ENCODE data around the gene CHMP4B. TPM values are rescaled to one million over a fixed set of nuclear protein-coding genes. Genes with fewer than 3 reads are reported as not detected.
A peak's percentile ranks its signal among the peaks of the same experiment; 100 is the strongest.

The CHMP4B gene
- total RNA-seq, 4 donors from 2014 or later = 77.2 to 147 (median 107) TPM

GRCh38 chr20:33868042-33868441 lies 56.9 kb downstream of the CHMP4B start:
- no peaks in the 10 kb centered on the region for H3K36me3 ChIP-seq
- H3K4me3 ChIP-seq = no peak overlapping the region
- intact Hi-C loops (cut with DNase I) = no loop called here
- WGBS, 2 donors = 74 to 97% methylated on average over 6 to 7 of the region's 7 CpGs
- no peak overlapping the region for H3K27ac ChIP-seq
- TF ChIP-seq POLR2A (IDR thresholded peaks at IDR 0.05) = no peak
- no peak for TF ChIP-seq CTCF (IDR thresholded peaks at IDR 0.05)
- H3K27me3 ChIP-seq = no peaks in the 10 kb centered on the region
- H3K4me1 ChIP-seq = peaks cover 2 to 9% (median 4%) of the 10 kb centered on the region in 3 donors
- H3K9me3 ChIP-seq = no peaks in the 10 kb centered on the region
- DNase-seq = no peak

- TF ChIP-seq POLR2A (IDR thresholded peaks at IDR 0.05) = no peak
- no peak for TF ChIP-seq CTCF (IDR thresholded peaks at IDR 0.05)
- H3K4me3 ChIP-seq = no peak overlapping the region
- H3K27me3 ChIP-seq = no peaks in the 10 kb centered on the region
- WGBS, 2 donors = 84% methylated on average over 6 of the region's 6 CpGs; no CpG with 5 or more reads in 1 of the 2 donors
- no peaks in the 10 kb centered on the region for H3K9me3 ChIP-seq
- H3K4me1 ChIP-seq = peaks cover 0 to 9% (median 4%) of the 10 kb centered on the region in 3 donors
- no peak for DNase-seq
- no peaks in the 10 kb centered on the region for H3K36me3 ChIP-seq
- intact Hi-C loops (cut with DNase I) = no loop called here
- H3K27ac ChIP-seq = no peak overlapping the region
Observed at GRCh38 chr20:33868595-33868994, 57.4 kb downstream of the CHMP4B start.

GRCh38 chr20:33869283-33869682 lies 58.1 kb downstream of the CHMP4B start:
- intact Hi-C loops (cut with DNase I) = no loop called here
- no peak for DNase-seq
- Histone ChIP-seq H3K9me3 (no peaks in the 10 kb centered on the region), H3K27me3 (no peaks in the 10 kb centered on the region), H3K36me3 (no peaks in the 10 kb centered on the region), H3K4me1 (peaks cover 0 to 9% (median 4%) of the 10 kb centered on the region in 3 donors), H3K4me3 (no peak overlapping the region), H3K27ac (no peak overlapping the region)
- WGBS, 2 donors = 76 to 88% methylated on average over 5 of the region's 5 CpGs
- no peak for TF ChIP-seq CTCF (IDR thresholded peaks at IDR 0.05)
- no peak for TF ChIP-seq POLR2A (IDR thresholded peaks at IDR 0.05)

- peaks cover 0 to 9% (median 4%) of the 10 kb centered on the region in 3 donors for H3K4me1 ChIP-seq
- no peak for DNase-seq
- H3K4me3 ChIP-seq = peak overlapping the region in 3 of 4 donors; percentile 13 to 42 (median 14)
- intact Hi-C loops (cut with DNase I) = no loop called here
- no peaks in the 10 kb centered on the region for H3K27me3 ChIP-seq
- no peaks in the 10 kb centered on the region for H3K9me3 ChIP-seq
- WGBS, 2 donors = 47 to 53% methylated on average over 6 to 12 of the region's 12 CpGs
- TF ChIP-seq CTCF (IDR thresholded peaks at IDR 0.05) (no peak), POLR2A (IDR thresholded peaks at IDR 0.05) (no peak)
- no peak overlapping the region for H3K27ac ChIP-seq
- no peaks in the 10 kb centered on the region for H3K36me3 ChIP-seq
Observed at GRCh38 chr20:33871362-33871761, 60.2 kb downstream of the CHMP4B start.

GRCh38 chr20:33874129-33874528 lies 63.0 kb downstream of the CHMP4B start:
- 70 to 83% methylated on average over 6 to 7 of the region's 7 CpGs for WGBS, 2 donors
- no peak for DNase-seq
- intact Hi-C loops (cut with DNase I) = no loop called here

More at GRCh38 chr20:33874129-33874528, 63.0 kb downstream of the CHMP4B start:
- H3K27me3 ChIP-seq = no peaks in the 10 kb centered on the region
- no peak overlapping the region for H3K4me3 ChIP-seq
- H3K27ac ChIP-seq = no peak overlapping the region
- H3K36me3 ChIP-seq = no peaks in the 10 kb centered on the region
- TF ChIP-seq CTCF (IDR thresholded peaks at IDR 0.05) (no peak), POLR2A (IDR thresholded peaks at IDR 0.05) (no peak)
- peaks cover 0 to 7% (median 7%) of the 10 kb centered on the region in 3 donors for H3K9me3 ChIP-seq
- peaks cover 0 to 9% (median 4%) of the 10 kb centered on the region in 3 donors for H3K4me1 ChIP-seq
